Effector CD8-positive, alpha-beta T cell (primary cell): Measurements from ENCODE around the gene NBEA.

ENCODE experiments used
- DNase-seq: peaks from one replicate; lab custom pipeline; 2025; lab: John Stamatoyannopoulos, UW

NBEA gene

DNA sequence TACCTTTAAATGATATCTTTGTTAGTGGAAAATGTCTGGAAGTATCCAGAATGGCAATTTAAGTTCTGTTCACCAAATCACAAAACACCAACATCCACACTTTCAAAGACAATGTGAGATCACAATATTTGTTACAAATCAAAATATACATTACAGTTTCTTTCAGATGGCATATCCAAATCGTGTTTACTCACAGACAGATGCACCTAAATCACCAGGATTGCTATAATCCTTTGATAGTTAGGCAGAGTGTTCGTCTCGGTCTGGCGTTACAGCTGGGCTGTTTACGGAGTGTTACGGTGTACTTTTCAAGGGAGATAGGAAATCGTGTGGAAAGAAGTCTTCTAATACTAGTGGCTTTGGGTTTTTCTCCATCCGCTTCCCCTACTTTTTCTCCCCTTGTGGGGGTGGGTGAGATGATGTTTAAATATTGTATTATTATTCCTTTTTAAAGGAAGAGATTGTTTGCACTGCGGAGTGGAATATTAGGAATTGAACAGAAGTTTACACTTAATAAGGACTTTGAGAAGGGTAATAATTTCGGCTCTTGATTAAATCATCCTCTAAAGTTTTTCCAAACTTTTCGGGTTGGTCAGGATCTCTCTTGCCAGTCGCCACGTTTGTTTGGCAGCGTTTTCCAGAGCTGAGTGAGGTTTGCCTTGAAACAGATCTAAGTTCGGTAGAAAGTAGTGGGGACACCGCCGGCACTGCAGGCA is 532.6 kb downstream of the NBEA start:
- DNase-seq, result no peak

DNA sequence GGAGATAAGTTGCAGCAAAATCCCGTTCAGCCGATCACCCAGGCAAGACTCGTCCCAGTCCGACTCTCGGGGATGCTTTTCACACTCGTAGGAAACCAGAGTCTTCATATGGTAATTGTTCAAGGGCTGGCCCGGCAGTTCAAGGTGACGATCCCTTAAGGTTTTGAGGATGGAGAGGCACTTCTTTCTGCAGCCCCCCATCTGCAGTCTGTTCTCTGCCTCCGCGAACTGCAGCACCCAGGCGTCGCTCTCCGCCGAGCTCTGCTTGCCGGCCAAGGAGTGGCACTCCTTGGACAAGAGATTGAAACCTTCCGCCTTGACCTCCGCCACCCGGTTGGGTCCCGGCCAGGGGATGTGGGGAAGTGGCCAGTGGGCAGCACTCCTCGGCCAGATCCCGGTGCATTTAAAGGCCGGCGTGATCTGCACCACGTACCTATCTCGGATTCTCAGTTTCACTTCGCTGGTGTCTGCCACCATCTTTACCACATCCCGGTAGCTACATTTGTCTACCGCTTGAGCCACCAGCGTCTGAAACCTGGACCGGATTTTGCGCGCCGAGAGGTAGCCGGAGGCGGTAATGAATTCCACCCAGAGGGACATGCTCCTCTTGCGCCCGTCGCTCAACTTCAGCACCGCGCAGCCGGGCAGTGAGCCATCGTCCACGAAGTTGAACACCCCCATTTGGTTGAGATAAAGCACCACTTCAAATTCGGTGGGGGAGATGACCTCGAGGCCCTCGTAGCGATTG is 533.3 kb downstream of the NBEA start:
- no peak for DNase-seq

DNA sequence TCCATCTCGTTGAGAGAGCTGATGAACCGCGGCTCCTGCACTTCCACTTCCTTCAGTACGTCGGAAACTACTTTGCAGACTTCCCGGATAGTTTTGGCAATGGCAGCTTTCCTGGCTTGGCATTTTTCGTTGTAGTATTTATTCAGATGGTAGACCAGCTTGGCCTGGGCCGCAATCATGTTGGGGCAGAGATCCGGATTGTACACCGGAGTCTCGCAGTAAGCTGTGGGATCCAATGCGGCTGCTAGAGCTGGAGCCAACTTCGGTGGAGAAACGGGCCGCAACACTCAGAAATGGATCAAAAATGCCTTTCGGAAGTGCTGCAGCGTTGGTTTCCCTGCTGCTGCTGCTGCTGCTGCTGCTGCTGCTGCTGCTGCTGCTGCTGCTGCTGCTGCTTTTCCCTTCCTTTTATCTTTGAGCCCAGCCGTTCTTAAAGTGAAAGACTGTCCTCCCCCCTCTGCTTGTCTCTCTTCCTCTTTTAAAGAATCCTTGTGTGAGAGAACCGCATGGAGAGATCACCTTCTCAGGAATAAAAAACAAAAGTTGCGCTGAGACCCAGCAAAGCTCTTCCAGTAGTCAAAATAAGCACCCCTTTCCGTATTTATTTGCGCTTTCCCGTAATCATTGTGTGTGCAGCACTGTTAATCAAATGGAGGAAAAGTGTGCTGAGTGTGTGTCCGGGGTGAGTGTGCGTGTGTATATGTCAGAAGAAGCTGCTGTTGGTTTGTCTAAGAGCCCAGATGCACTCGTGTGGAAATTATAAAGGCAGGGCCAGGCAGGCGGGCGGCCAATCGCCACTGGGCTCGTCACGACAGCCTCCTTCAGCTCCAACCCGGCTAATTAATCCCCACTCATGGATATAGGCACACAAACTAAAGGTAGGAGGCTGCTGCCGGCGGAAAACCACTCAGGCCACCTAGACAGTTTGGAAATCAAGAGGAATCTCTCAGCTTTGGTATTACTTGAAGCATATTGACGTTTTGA is 534.2 kb downstream of the NBEA start, which contains the start of gene MAB21L1:
MAB21L1 (minus strand) TSS at position 730 of the 984 bp plus-strand sequence; CDS start at position 179, 551 bp downstream.
- no peak for DNase-seq

DNA sequence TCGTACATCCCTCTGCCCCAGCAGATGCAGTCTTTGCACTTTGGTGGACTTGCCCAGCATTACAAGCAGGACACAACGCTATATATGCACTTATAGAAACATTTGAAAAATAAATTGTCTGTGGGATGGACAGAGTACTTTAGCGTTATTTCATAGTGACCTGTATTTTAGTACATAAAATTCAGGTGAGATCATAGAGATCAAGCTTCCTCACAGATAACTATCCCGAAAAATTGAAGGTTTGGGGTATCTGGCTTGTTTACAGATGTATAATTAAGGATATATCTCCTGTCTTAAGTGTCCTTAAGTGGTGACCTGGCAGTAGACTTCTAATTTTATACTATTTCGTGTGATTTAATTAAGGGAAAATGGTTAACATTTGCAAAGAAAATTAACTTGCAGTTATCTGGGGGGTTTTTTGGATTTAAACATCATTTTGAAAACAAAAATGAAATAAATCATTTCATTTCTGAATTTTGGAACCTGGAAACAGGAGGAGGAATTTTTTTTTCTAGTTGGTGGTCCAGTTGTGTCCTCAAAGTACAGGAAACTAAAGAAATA is 535.4 kb downstream of the NBEA start:
- DNase-seq, result no peak

DNA sequence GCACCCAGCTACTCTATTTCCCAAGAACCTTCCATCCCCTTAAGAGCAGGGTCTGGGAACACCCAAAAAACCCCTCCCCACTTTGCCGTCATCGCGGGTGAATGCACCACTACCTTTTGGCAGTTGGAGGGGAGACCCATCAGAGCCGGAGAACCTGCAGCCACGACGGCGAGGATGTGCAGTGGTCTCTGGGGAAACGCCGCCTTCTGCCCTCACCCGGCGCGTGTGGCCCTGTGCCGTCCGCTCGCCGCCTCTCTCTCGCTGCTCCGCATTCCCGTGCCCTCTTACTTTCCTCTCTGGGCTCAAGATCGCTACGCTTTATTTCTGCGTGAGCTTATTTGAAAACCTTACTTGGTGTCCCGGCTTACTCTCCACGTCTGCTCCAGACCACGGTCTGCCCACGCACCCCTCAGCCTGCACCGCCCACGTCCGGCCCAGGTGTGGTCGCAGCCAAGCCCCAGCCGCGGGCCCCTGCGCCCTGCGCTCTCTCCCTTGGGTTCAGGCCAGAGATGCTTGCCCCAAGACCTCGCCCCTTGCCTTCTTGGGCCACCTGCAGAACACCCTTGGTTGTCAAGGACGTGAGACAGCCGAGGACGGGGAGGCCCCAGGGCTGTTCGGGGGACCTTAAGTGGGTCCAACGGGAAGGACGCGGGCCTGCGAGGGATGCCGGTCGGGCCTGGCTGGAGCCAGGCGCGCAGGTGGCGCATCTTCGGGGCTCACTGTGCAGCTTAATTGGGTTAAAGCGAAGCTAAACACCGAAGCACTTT is 536.4 kb downstream of the NBEA start:
- DNase-seq, result no peak

DNA sequence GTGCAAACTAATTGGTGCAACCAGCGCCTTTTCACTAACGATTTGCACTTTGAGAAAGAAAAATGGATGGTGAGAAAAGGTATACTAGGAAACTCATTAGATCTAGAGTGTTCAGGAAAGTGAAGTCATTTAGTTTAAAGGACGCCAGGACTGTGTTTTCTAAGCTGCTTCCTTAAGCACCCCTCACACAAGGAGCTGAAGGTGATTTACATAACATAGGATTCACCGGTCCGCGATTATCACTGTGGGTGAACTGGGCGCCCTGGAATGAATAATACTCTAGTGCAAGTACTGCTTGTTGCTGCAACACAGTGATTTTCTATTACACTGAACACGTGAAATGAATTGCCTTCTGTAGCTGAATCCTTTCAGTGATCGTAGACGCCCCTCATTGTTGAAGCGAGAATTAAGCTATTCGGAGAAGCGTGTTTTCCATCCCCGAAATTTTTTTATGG is 537.0 kb downstream of the NBEA start:
- DNase-seq, result no peak

DNA sequence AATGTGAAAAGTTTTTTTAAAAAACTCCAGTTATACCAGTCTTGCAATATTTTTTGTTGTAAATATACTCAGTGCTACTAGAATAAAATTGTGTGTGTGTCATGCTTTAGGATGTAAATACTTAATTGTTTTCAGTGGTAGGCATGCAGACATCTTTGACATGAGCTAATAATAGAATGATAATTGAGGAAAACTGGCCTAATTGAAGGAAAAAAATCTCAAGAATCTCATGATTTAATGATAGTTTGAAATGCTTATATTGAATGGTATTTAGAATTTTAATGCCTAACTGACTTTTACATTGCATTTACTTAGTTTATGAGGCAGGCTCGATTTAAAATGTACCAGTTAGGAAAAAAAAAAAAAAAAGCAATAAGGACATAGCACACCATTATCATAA is 537.6 kb downstream of the NBEA start:
- no peak for DNase-seq

DNA sequence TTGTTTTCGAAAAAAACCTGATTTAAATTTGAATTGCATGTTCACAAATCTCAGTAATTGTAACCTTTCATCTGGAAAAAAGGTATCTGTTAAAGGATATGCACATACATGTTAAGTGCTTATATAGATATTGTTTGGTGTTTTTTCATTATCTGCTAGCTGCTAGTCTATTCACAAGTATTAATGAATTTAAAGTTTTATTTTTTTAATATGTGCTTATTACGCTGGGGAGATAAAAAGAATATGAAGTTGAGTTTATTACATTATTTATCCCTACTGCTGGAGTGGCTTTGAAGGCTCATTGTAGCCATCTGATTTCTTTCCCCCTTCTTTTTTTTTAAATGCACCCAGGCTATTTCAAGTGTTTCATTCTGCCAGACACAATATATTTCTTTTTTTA is 538.3 kb downstream of the NBEA start:
- no peak for DNase-seq

DNA sequence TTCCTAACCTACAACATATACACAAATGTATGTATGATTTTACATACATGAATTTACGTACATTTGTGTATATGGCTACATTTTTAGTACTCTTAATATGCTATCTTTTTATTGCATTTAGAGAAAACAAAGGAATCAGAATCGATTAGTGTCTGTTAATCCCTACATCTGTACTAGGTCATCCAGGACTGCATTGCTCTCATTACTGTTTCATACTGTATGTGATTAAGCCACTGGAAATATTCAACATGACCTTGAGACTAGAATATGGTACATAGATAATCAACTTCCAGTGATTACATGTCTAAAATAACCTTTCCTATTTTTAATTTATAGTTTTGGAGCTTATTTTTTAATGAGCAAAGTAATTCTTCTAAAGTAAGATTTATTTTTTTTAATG is 539.7 kb downstream of the NBEA start:
- no peak for DNase-seq

DNA sequence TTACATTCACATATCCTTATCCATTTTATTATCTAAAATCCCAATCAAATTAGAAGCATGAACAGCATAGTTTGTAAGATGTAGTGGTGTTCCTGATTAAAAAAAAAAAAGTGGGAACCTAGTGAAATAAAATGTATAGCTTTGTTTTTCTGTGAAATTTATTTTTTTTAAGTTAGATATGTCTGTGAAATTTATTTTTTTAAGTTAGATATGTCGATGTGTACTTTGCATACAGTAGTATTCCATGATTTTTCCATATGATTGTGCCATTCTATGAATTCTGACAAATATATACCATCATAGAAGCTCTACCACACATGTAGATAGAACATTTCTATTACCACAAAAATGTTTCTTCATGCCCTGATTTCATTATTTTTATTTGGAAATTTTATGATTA is 540.5 kb downstream of the NBEA start:
- DNase-seq, result no peak

DNA sequence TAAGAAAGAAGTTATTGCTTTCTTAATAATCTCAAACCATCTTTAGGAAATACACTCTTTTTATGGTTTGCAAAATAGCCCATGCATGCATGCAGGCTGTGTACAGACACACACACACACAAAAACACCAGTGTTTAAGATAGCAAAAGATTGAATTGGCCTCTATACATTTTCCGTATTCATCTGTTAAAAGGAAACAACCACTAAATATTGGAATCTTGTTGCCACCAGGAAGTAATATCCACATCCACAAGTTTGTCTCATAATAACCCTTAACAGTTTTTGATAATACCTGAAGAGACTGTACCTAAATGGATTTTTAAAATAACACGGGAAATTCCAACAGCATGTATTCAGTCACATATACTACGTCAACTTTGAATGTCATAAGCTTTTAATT is 541.7 kb downstream of the NBEA start:
- DNase-seq, result no peak

DNA sequence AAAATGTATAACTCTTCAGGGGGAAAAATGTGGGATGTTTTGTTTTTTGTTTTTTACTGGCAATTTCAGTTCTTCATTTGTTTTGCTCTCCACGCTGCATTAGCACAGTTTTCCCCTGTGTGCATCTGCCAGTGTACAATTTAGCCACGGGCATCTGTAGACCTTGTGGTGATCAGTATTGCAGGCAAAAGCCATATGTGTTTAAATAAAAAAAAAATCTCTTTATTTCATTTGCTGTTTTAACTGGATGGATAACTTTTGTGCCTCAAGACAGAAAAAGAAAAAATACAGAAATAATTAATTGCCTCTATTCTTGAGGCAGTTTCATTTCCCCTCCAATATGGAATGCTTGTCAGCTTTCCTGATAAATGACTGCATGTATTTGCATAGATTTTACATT is 542.3 kb downstream of the NBEA start:
- DNase-seq, result no peak

DNA sequence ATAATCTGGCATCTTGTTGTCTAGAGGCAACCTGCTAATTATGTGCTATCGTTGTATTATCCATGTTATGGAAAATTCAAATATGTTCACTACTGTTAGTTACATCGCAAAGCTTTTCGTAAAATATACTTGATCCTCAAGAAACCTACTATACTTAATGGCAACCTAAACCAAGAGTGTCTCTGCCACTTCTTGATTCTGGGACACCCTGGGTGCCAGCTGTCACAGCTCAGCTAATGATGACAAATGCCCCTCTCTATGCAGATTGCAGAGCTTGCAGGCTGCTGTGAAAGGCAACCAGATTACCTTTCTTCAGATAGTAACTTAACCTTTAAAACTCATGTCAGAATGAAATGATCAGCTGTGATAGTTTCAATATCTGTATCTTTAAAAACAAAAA is 543.4 kb downstream of the NBEA start:
- no peak for DNase-seq

DNA sequence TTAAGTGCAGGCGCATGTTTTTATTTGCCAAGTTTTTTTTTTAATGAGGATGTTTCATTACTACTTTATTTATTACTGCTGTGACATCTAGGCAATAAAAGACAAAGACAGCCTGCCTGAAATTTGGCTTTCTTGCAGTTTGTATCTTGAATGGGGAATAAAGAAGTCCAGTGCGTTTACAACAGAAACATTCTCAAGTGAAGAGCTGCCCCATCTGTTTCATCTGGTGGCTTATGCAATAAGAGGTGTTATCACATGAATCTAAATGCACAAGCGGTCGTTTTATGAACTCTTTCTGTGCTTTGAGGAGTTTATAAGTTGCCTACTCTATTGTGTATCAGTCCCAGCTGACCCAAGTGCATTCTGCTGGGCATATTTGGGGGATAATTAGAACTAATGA is 547.0 kb downstream of the NBEA start:
- DNase-seq, result no peak

DNA sequence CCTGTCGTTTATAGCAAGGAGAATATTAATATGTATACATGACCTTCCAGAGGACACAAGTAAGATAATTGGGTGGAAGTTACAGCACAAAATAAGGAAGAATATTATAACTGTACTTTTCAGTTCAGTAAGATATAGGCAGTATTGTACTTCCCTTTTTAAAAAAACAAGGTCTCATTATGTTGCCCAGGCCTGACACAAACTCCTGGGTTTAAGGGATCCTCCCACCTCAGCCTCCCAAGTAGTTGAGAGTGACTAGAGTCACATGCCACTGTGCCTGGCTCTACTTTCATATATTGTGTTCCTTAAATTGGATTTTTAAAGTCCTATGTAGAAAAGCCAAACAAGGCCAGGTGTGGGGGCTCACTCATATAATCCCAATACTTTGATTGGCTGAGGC is 553.9 kb downstream of the NBEA start:
- no peak for DNase-seq

DNA sequence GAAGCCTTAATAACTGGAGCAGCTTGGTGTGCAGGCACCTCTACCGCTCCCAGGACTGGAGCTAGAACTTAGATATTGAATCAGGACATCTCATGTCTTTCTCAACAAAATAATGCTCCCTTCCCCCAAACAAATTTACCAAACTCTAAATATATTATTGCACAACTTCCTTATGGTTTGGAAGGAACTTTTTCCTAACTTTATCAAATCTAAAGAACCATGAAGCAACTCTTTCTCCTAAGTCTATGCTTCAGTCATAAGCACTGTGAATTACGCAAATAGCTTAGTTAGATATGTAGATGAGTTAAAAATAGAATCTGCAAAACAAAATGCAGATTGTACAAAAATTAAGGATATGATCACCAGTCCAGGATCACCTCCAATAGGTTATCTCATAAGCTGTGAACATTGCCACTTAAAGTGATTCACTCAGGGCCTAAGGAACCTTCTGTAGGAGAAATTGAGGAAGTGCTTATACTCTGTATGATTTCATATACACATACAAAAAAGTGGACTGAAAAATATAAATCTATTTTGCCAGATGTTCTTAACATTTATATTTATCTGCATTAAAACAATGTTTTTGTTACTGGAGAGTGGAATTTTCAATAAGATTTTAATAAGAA is 554.8 kb downstream of the NBEA start:
- DNase-seq, result no peak

DNA sequence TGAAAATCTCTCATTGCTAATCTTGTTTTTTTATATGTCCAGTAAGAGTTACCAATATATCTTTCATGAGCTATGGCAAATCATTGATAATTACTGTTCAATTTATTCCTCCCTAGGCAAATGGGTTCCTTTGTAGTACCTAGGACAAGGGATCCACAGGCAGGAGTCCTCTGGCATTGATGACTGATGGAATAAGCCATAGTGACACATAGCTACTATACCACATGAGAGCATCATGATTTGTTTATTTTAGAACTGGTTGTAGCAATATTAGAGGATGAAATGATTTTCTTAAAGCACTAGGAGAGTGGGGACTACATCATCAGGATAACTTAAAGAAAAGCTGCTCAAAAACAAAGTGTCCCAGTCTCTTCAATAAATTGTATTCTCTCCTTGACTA is 556.2 kb downstream of the NBEA start:
- DNase-seq, result no peak

DNA sequence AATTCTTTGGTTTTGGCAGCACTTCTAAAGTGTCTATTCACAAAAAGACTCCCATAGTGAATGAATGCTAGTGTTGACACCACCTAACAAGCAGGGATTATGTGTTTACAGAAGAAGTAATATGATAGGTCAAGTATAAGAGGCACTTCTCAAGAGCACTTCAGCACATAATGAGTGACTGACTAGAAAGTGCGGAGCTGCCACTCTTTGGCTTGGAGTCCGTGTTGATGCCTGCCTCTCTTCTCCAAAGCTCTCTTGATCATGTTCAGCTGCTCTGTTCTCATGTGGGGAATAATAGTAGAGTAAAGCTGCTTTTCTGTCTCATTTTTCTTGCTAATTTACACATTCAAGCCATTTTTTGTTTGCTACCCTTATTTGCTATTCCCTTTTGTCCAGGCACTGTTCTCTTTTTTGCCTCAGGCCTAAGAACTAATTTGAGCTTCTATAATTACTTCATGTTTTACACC is 557.2 kb downstream of the NBEA start:
- no peak for DNase-seq

DNA sequence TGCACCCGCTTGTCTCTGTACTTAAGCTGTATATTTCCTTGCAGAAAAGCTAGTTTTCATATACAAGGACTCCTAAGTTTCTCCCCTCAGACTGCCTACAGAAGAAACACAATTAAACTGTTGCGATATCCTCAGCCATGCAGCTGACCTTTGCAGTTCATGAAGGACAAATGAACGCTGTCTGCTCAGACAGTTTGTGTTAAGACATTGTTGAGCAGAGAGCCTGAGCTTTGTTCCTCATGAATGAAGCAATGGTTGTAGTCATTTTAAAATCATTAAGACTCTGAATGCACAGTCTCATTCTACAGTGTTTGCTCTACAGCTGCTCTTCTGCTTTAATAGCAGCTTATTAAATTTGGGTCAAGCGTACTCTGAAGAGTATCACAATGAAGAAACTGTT is 557.6 kb downstream of the NBEA start:
- no peak for DNase-seq

DNA sequence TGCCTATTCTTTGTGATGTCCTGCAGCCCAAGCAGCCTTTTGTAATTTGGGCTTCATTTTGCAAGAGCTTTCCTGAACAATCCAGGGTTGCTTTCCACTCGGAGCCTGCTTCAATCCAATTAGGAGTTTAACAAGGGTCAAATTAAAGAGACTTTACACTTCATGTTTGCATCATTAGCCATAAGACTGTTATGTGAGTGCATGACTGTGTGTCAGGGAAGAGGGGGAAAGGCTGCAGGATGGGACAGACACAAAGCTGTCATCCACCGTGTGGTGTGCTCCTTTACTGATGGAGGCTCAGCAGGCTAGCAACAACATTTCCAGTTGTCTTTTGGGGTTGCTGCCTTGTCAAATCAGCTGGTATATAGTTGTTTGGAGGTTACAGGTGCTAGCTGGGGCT is 558.1 kb downstream of the NBEA start:
- no peak for DNase-seq
